Neuronal stem cell (in vitro differentiated cells): Measurements from ENCODE around the gene MAST3.

Experiments
- DNase-seq: peaks from one replicate; pipeline ENCODE4 v3.0.0-alpha.2; 2013; ENCODE audit warnings: low spot score
- H2AFZ ChIP-seq: one replicate; pipeline ENCODE4 v1.6.1; 2013; ENCODE audit warnings: mild to moderate bottlenecking, low read length, inconsistent platforms
- H2AK5ac ChIP-seq: 2 replicates; pipeline ENCODE4 v1.6.1; 2013; ENCODE audit warnings: low read depth, mild to moderate bottlenecking, inconsistent platforms, low read length, moderate library complexity, mixed read lengths
- H2BK120ac ChIP-seq: 2 replicates; pipeline ENCODE4 v1.6.1; 2013; ENCODE audit warnings: low read depth, mild to moderate bottlenecking, inconsistent platforms, low read length, moderate library complexity, mixed read lengths
- H2BK12ac ChIP-seq: one replicate; pipeline ENCODE4 v1.6.1; 2013; ENCODE audit warnings: low read length, inconsistent platforms
- H2BK15ac ChIP-seq: 2 replicates; pipeline ENCODE4 v1.6.1; 2013; ENCODE audit warnings: mild to moderate bottlenecking, low read length, inconsistent platforms, mixed read lengths
- H2BK5ac ChIP-seq: one replicate; pipeline ENCODE4 v1.6.1; 2013; ENCODE audit warnings: inconsistent platforms, mild to moderate bottlenecking, low read length, moderate library complexity
- H3K14ac ChIP-seq: one replicate; pipeline ENCODE4 v1.6.1; 2013; ENCODE audit warnings: low read length, inconsistent platforms
- H3K18ac ChIP-seq: 2 replicates; pipeline ENCODE4 v1.6.1; 2013; ENCODE audit warnings: low read length, inconsistent platforms
- H3K23ac ChIP-seq: 2 replicates; pipeline ENCODE4 v1.6.1; 2013; ENCODE audit warnings: low read depth, mild to moderate bottlenecking, mixed read lengths, low read length, inconsistent platforms; ENCODE audit not compliant: poor library complexity
- H3K27ac ChIP-seq: replicated peaks from 3 replicates; pipeline ENCODE4 v1.5.1; 2013; ENCODE audit warnings: low read length, inconsistent platforms
- H3K27me3 ChIP-seq, 3 experiments: 2 replicates each; pipeline ENCODE4 v1.6.1; 2013; ENCODE audit warnings: low read length in 3 of 3, mild to moderate bottlenecking in 2 of 3, inconsistent platforms in 1 of 3, low read depth in 1 of 3, mixed read lengths in 1 of 3, moderate library complexity in 1 of 3; ENCODE audit not compliant: control insufficient read depth in 3 of 3, insufficient read depth in 3 of 3
- H3K36me3 ChIP-seq, 2 donors: replicated peaks in 1 of 2; 2 replicates each; pipeline ENCODE4 v1.6.1; 2013; ENCODE audit warnings: low read length in 2 of 2; ENCODE audit not compliant: control insufficient read depth in 2 of 2, insufficient read depth in 2 of 2
- H3K4ac ChIP-seq: 2 replicates; pipeline ENCODE4 v1.6.1; 2013; ENCODE audit warnings: inconsistent platforms, mild to moderate bottlenecking, low read length, moderate library complexity
- H3K4me1 ChIP-seq, 2 donors: 1 replicate in 1 of 2; 2 replicates in 1 of 2; pipeline ENCODE4 v1.6.1; 2013; ENCODE audit warnings: low read length in 2 of 2, low read depth in 1 of 2; ENCODE audit not compliant: control insufficient read depth in 2 of 2, insufficient read depth in 1 of 2
- H3K4me2 ChIP-seq: one replicate; pipeline ENCODE4 v1.6.1; 2013; ENCODE audit warnings: mild to moderate bottlenecking, low read length, inconsistent platforms; ENCODE audit not compliant: insufficient read depth, poor library complexity, severe bottlenecking
- H3K4me3 ChIP-seq, 2 donors: 2 replicates each; pipeline ENCODE4 v1.5.1; 2013; ENCODE audit warnings: low read length in 2 of 2, mild to moderate bottlenecking in 2 of 2, inconsistent platforms in 1 of 2, moderate library complexity in 1 of 2
- H3K79me1 ChIP-seq: one replicate; pipeline ENCODE4 v1.6.1; 2013; ENCODE audit warnings: low read depth, mild to moderate bottlenecking, inconsistent platforms, low read length, moderate library complexity
- H3K9ac ChIP-seq: one replicate; pipeline ENCODE4 v1.6.1; 2013; ENCODE audit warnings: mild to moderate bottlenecking, low read depth, low read length, inconsistent platforms; ENCODE audit not compliant: poor library complexity
- H3K9me3 ChIP-seq, 2 donors: replicated peaks in 1 of 2; 2 replicates each; pipeline versions ENCODE3 to v1.6.1; 2013; ENCODE audit warnings: low read length in 2 of 2, mild to moderate bottlenecking in 2 of 2, inconsistent platforms in 1 of 2, low read depth in 1 of 2, mixed read lengths in 1 of 2, moderate library complexity in 1 of 2; ENCODE audit not compliant: control insufficient read depth in 2 of 2, insufficient read depth in 1 of 2
- H4K8ac ChIP-seq: one replicate; pipeline ENCODE4 v1.6.1; 2013; ENCODE audit warnings: low read depth, mild to moderate bottlenecking, inconsistent platforms, low read length, moderate library complexity
- H4K91ac ChIP-seq: one replicate; pipeline ENCODE4 v1.6.1; 2013; ENCODE audit warnings: low read length, low read depth, mild to moderate bottlenecking, inconsistent platforms; ENCODE audit not compliant: poor library complexity
- WGBS, 2 donors: extraction: QIAGEN DNeasy Blood & Tissue Kit; methylation state at CpG; one replicate each; pipeline ENCODE4 v1.1.7; 2013; ENCODE audit warnings: missing lambda C conversion rate in 2 of 2, mixed read lengths in 1 of 2; ENCODE audit not compliant: insufficient read length in 2 of 2, insufficient replicate concordance in 1 of 2; ENCODE audit errors: extremely low coverage in 2 of 2; 5-methylcytosine and 5-hydroxymethylcytosine counted together

MAST3 gene

DNA sequence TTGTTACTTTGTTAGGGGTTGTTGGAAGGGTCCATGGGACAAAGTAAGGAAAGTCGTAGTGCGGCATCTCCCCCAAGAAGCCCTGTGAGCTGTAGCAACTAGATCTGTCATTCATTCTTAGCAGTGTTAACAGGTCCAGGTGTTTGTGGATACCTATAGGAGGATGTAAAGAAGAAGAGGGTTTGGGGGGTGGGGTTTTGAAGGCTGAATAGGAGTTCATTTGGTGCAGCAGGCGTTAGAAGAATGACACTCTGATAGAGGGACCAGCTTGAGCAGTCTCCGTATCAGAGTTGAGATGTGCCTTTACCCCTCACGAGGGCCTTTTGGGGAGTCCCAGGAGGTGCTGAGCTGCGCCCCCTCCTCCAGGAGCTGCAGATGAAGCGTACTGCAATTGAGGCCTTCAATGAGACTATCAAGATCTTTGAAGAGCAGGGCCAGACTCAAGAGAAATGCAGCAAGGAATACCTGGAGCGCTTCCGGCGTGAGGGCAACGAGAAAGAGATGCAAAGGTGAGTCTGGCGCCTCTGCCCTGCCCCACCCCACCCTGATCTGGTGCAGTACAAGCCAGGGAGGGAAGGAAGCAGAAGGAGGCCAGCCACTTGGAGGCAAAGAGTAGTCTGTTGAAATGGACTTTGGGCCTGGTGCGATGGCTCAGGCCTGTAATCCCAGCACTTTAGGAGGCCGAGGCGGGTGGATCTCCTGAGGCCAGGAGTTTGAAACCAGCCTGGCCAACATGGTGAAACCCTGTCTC, 68.4 kb downstream of the MAST3 start:
- 100% methylated on average over 1 of the region's 15 CpGs; no CpG with 5 or more reads in 1 of the 2 donors for WGBS, 2 donors
- Histone ChIP-seq H3K79me1 (peaks cover 4% of the 10 kb centered on the region), H2BK120ac (no peak overlapping the region), H3K27ac (no peak overlapping the region), H3K18ac (no peak overlapping the region), H2BK15ac (no peak overlapping the region), H3K4me3 (no peak overlapping the region), H3K9ac (no peak overlapping the region), H3K14ac (no peak overlapping the region), H3K4me2 (no peak overlapping the region), H4K8ac (no peak overlapping the region), H3K27me3 (no peaks in the 10 kb centered on the region), H3K4me1 (peaks cover 4 to 5% of the 10 kb centered on the region in 2 donors), H2AFZ (no peak overlapping the region), H3K4ac (no peak overlapping the region), H2BK12ac (no peak overlapping the region), H2AK5ac (no peak overlapping the region), H3K9me3 (no peaks in the 10 kb centered on the region), H2BK5ac (no peak overlapping the region), H4K91ac (no peak overlapping the region), H3K36me3 (peaks cover 49 to 77% of the 10 kb centered on the region in 2 donors), H3K23ac (no peak overlapping the region)
- DNase-seq: no peak

- H3K4ac ChIP-seq: no peak overlapping the region
- H3K4me2 ChIP-seq: no peak overlapping the region
- WGBS, 2 donors: no CpG with 5 or more reads among the region's 21 CpGs
- H2BK15ac ChIP-seq: no peak overlapping the region
- no peak overlapping the region for H2BK120ac ChIP-seq
- H3K4me3 ChIP-seq: no peak overlapping the region
- no peaks in the 10 kb centered on the region for H3K4me1 ChIP-seq
- no peak overlapping the region for H4K8ac ChIP-seq
- no peak overlapping the region for H4K91ac ChIP-seq
- no peak overlapping the region for H3K23ac ChIP-seq
- H3K27me3 ChIP-seq: no peaks in the 10 kb centered on the region
- peaks cover 4% of the 10 kb centered on the region for H3K79me1 ChIP-seq
- no peak overlapping the region for H2AFZ ChIP-seq
- no peak overlapping the region for H3K9ac ChIP-seq
- no peak overlapping the region for H2AK5ac ChIP-seq
- H2BK5ac ChIP-seq: no peak overlapping the region
- no peaks in the 10 kb centered on the region for H3K9me3 ChIP-seq
- H3K27ac ChIP-seq: no peak overlapping the region
- peaks cover 45 to 73% of the 10 kb centered on the region in 2 donors for H3K36me3 ChIP-seq
- H2BK12ac ChIP-seq: no peak overlapping the region
- no peak for DNase-seq
- H3K18ac ChIP-seq: no peak overlapping the region
- no peak overlapping the region for H3K14ac ChIP-seq
These were observed 69.4 kb downstream of the MAST3 start for GRCh38 chr19:18167011-18167410.

GRCh38 chr19:18167975-18168645, 70.5 kb downstream of the MAST3 start:
- peak overlapping the region; percentile 70 for H3K9ac ChIP-seq
- peak overlapping the region; percentile 24 for H2BK5ac ChIP-seq
- no peak overlapping the region for H3K4ac ChIP-seq
- H3K14ac ChIP-seq: no peak overlapping the region
- H3K79me1 ChIP-seq: peaks cover 4% of the 10 kb centered on the region
- no peak for DNase-seq
- no peak overlapping the region for H2BK15ac ChIP-seq
- no peak overlapping the region for H2AFZ ChIP-seq
- no peak overlapping the region for H3K27ac ChIP-seq
- peak overlapping the region; percentile 52 for H2AK5ac ChIP-seq
- WGBS, 2 donors: no CpG with 5 or more reads among the region's 14 CpGs
- H3K27me3 ChIP-seq: no peaks in the 10 kb centered on the region
- H4K8ac ChIP-seq: no peak overlapping the region
- no peak overlapping the region for H4K91ac ChIP-seq
- no peak overlapping the region for H3K4me2 ChIP-seq
- no peak overlapping the region for H2BK120ac ChIP-seq
- peaks cover 36 to 64% of the 10 kb centered on the region in 2 donors for H3K36me3 ChIP-seq
- H3K4me3 ChIP-seq: no peak overlapping the region
- H3K18ac ChIP-seq: no peak overlapping the region
- H3K9me3 ChIP-seq: no peaks in the 10 kb centered on the region
- H3K23ac ChIP-seq: peak overlapping the region; percentile 31
- H3K4me1 ChIP-seq: no peaks in the 10 kb centered on the region
- no peak overlapping the region for H2BK12ac ChIP-seq

GRCh38 chr19:18168673-18169381, 71.2 kb downstream of the MAST3 start:
- no peak for DNase-seq
- Histone ChIP-seq H4K91ac (no peak overlapping the region), H3K36me3 (peaks cover 31 to 58% of the 10 kb centered on the region in 2 donors), H3K27ac (no peak overlapping the region), H3K9me3 (no peaks in the 10 kb centered on the region), H2AFZ (no peak overlapping the region), H4K8ac (no peak overlapping the region), H3K9ac (no peak overlapping the region), H3K79me1 (peaks cover 4% of the 10 kb centered on the region), H3K18ac (no peak overlapping the region), H2AK5ac (peak overlapping the region; percentile 46), H3K4me3 (no peak overlapping the region), H2BK12ac (no peak overlapping the region), H3K4me2 (no peak overlapping the region), H3K14ac (no peak overlapping the region), H3K23ac (no peak overlapping the region), H3K4ac (no peak overlapping the region), H2BK15ac (no peak overlapping the region), H2BK120ac (no peak overlapping the region), H2BK5ac (peak overlapping the region; percentile 24), H3K27me3 (peaks cover 0 to 6% (median 2%) of the 10 kb centered on the region in 3 experiments), H3K4me1 (peaks cover 3% of the 10 kb centered on the region in 2 donors)
- no CpG with 5 or more reads among the region's 66 CpGs for WGBS, 2 donors
